Thymus (tissue), 14 donors: ENCODE data around the gene AACS. TPM values are rescaled to one million over a fixed set of nuclear protein-coding genes. Genes with fewer than 3 reads are reported as not detected.

ENCODE experiments used
- DNase-seq, 9 donors: peaks; one replicate each; pipeline ENCODE4 v3.0.0-alpha.2; 2013; ENCODE audit warnings: low spot score in 9 of 9, low read depth in 6 of 9, missing footprints in 1 of 9
- H3K27ac ChIP-seq, 2 donors: one replicate each; pipeline ENCODE4 v1.5.1; 2013; ENCODE audit warnings: control low read depth in 1 of 2, low read depth in 1 of 2, low read length in 1 of 2, mild to moderate bottlenecking in 1 of 2, moderate library complexity in 1 of 2
- H3K27me3 ChIP-seq, 2 donors: one replicate each; pipeline ENCODE4 v1.5.1; 2013; ENCODE audit warnings: low read length in 1 of 2; ENCODE audit not compliant: control insufficient read depth in 2 of 2, insufficient read depth in 1 of 2
- H3K36me3 ChIP-seq, 2 donors: one replicate each; pipeline ENCODE4 v1.5.1; 2013; ENCODE audit warnings: low read length in 1 of 2, mild to moderate bottlenecking in 1 of 2, moderate library complexity in 1 of 2; ENCODE audit not compliant: control insufficient read depth in 2 of 2, insufficient read depth in 2 of 2
- H3K4me1 ChIP-seq, 2 donors: one replicate each; pipeline ENCODE4 v1.5.1; 2013; ENCODE audit warnings: low read length in 2 of 2; ENCODE audit not compliant: control insufficient read depth in 2 of 2, insufficient read depth in 2 of 2
- H3K4me3 ChIP-seq, 2 donors: one replicate each; pipeline ENCODE4 v1.5.1; 2013; ENCODE audit warnings: low read length in 2 of 2, control low read depth in 1 of 2, mild to moderate bottlenecking in 1 of 2
- H3K9me3 ChIP-seq, 2 donors: one replicate each; pipeline ENCODE4 v1.5.1; 2013; ENCODE audit warnings: low read length in 1 of 2, mild to moderate bottlenecking in 1 of 2; ENCODE audit not compliant: control insufficient read depth in 2 of 2, insufficient read depth in 1 of 2
- WGBS: extraction: QIAGEN DNeasy Blood & Tissue Kit; methylation state at CpG from one replicate; pipeline ENCODE4 v1.1.7; 2013; 5-methylcytosine and 5-hydroxymethylcytosine counted together
- long read RNA-seq, 10 donors: transcript quantifications; one replicate each; lab custom pipeline, GENCODE V29; 2026
- polyA plus RNA-seq: library from polyadenylated mRNA; stranded (reverse); fragments of 200-250 nt; gene quantifications from one replicate; pipeline ENCODE4 v1.2.3, GENCODE V29; 2013
- total RNA-seq: library from RNA; stranded (reverse); fragments of 120-200 nt; gene quantifications from one replicate; pipeline ENCODE4 v1.2.4, GENCODE V29; 2013
- donor health status: healthy.

Gene AACS, protein sequence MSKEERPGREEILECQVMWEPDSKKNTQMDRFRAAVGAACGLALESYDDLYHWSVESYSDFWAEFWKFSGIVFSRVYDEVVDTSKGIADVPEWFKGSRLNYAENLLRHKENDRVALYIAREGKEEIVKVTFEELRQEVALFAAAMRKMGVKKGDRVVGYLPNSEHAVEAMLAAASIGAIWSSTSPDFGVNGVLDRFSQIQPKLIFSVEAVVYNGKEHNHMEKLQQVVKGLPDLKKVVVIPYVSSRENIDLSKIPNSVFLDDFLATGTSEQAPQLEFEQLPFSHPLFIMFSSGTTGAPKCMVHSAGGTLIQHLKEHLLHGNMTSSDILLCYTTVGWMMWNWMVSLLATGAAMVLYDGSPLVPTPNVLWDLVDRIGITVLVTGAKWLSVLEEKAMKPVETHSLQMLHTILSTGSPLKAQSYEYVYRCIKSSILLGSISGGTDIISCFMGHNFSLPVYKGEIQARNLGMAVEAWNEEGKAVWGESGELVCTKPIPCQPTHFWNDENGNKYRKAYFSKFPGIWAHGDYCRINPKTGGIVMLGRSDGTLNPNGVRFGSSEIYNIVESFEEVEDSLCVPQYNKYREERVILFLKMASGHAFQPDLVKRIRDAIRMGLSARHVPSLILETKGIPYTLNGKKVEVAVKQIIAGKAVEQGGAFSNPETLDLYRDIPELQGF
- 10.2 TPM for total RNA-seq
- polyA plus RNA-seq = 17.0 TPM
- long read RNA-seq, donor 1 = 0 reads
- long read RNA-seq, donor 2 = 0 reads
- long read RNA-seq, donor 3, transcript AACS-201 (18 exons, 3,316 nt) = major isoform, 5 of 5 reads
- long read RNA-seq, donor 3, partial matches to known transcripts = 0 of 5 reads
- long read RNA-seq, donor 3, other reads (novel, unspliced or antisense) = 0 of 5 reads
- long read RNA-seq, donor 4, partial matches to known transcripts = 0 of 3 reads
- long read RNA-seq, donor 4, other reads (novel, unspliced or antisense) = 0 of 3 reads
- long read RNA-seq, donor 5, transcript AACS-201 (18 exons, 3,316 nt) = major isoform, 6 of 6 reads
- long read RNA-seq, donor 5, partial matches to known transcripts = 0 of 6 reads
- long read RNA-seq, donor 5, other reads (novel, unspliced or antisense) = 0 of 6 reads
- long read RNA-seq, donor 6, partial matches to known transcripts = 0 of 3 reads
- long read RNA-seq, donor 6, other reads (novel, unspliced or antisense) = 0 of 3 reads
- long read RNA-seq, donor 7 = 0 reads
- long read RNA-seq, donor 8, partial matches to known transcripts = 0 of 2 reads
- long read RNA-seq, donor 8, other reads (novel, unspliced or antisense) = 0 of 2 reads
- long read RNA-seq, donor 9, partial matches to known transcripts = 0 of 1 reads
- long read RNA-seq, donor 9, other reads (novel, unspliced or antisense) = 0 of 1 reads
- long read RNA-seq, donor 10, partial matches to known transcripts = 0 of 1 reads
- long read RNA-seq, donor 10, other reads (novel, unspliced or antisense) = 0 of 1 reads

DNA sequence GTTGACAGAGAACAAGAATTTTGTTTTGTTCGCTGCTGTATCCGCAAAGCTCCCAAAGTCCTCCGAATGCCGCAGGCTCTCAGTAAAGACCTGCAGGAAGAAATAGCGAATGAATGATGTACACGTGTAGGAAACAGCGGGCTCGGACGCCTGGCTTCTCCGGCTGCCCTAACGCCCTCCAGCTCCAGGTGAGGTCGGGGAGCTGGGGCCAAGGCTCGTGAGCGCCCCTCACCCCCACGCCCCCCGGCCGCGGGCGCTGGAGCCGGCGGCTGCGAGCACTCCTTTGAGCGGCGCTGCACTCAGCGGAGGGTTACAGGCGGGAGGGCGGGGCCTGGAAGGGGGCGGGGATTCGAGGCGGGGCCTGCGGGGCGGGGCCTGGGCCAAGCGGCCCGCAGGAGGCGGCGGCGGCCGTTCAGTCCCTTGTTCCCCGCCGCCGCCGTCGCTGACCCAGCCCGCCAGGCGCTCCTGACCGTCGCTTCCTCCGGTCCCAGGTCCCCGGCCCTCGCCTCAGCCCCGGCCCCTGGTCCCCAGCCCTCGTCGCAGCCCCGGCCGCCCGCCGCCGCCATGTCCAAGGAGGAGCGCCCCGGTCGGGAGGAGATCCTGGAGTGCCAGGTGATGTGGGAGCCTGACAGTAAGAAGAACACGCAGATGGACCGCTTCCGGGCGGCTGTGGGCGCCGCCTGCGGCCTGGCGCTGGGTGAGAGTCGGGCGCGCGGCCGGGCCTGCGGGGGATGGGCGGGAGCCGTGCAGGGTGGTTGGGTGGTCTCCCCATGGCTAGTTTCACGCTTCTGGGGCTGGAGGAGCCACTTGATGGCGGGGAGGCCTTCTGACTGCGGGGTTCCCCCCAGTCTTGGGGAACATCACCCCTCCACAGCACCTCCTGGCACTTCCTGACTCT, at the start of gene AACS:
Gene AACS (plus strand): TSS at position 415 of the 898 bp plus-strand sequence. CDS start 150 bp downstream, at position 565.
- Histone ChIP-seq H3K4me1 (peaks cover 7 to 11% of the 10 kb centered on the region in 2 donors), H3K36me3 (no peaks in the 10 kb centered on the region), H3K27ac (peak within 1 kb of the TSS in 1 of 2 donors; percentile 81), H3K9me3 (peaks cover 0 to 4% of the 10 kb centered on the region in 2 donors), H3K4me3 (peak within 1 kb of the TSS; percentile 52 to 97), H3K27me3 (peaks cover 0 to 3% of the 10 kb centered on the region in 2 donors)
- peak in 8 of 9 donors; percentile 40 to 87 (median 72) for DNase-seq
- WGBS = under 1% methylated on average over 80 of the region's 80 CpGs

DNA sequence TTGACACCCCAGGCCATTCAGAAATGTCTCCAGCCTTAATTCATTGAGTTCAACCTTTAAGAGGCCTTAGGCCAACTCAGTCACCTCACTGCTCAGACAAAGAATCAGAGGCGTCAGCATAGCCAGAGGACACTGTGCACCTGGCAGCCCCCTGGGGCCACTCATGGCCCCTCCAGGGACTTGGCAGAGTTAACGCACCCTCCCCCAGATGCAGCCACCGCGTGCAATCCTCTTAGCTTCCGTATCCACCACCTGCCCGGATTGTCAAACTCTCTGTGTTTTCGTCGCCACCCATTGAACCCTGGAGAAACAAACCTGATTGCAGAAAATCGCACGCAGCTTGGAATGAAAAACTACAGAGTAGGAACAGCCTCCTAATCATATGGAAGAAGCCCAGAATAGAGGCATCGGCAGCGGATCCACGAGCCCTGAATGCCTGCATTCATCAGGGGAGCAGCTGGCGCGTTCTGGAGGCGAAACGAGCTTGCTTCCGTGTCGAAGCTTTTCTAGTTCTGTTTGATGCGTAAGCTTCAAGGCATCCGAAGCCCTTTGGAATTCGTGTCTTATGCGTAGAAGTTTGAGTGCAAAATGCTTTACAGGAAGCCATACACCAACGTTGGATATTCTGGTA, 49.4 kb upstream of the AACS start:
- WGBS = 98% methylated on average over 24 of the region's 24 CpGs
- H3K36me3 ChIP-seq = peaks cover 39 to 47% of the 10 kb centered on the region in 2 donors
- DNase-seq = no peak

DNA sequence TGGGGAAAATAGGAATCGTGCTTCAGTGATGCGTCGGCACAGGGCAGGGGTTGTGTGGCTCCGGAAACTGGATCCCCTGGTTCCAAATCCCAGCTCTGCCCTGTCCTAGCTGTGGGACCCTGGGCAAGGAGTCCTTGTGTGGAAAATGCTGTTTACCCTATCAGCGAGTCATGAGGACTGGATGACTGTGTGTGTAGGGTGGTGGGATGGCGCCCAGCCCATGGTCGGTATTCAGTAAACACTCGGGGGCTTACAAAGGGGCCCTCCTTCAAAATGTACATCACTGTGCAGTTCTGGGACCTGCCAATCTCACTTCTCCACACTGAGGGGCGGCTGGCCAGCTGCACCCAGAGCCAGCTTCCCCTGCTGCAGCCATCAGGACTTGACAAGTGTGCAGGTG, 47.4 kb upstream of the AACS start:
- WGBS = 98% methylated on average over 9 of the region's 9 CpGs
- no peaks in the 10 kb centered on the region for H3K9me3 ChIP-seq
- no peak for DNase-seq
- H3K4me3 ChIP-seq = no peak overlapping the region
- peaks cover 25 to 46% of the 10 kb centered on the region in 2 donors for H3K36me3 ChIP-seq
- H3K27me3 ChIP-seq = no peaks in the 10 kb centered on the region
- no peaks in the 10 kb centered on the region for H3K4me1 ChIP-seq
- no peak overlapping the region for H3K27ac ChIP-seq

More for the DNA sequence above, 49.4 kb upstream of the AACS start:
- Histone ChIP-seq H3K27me3 (no peaks in the 10 kb centered on the region), H3K4me1 (no peaks in the 10 kb centered on the region), H3K9me3 (no peaks in the 10 kb centered on the region), H3K27ac (no peak overlapping the region), H3K4me3 (no peak overlapping the region)

DNA sequence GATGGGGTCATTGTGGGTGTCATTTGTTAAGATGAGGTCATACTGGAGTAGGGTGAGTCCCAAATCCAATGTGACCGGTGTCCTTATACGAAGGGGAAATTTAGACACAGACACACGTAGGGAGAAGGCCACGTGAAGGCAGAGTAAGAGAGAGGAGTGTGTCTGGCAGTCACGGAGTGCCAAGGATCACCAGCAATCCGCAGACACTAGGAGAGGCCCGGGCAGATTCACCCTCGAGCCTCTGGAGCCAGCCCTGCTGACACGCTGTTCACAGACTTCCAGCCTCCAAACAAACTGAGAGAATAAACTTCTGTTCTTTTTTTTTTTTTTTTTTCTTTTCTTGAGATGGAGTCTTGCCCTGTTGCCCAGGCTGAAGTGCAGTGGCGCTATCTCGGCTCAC, 46.9 kb upstream of the AACS start:
- no peaks in the 10 kb centered on the region for H3K4me1 ChIP-seq
- no peak overlapping the region for H3K27ac ChIP-seq
- no peaks in the 10 kb centered on the region for H3K9me3 ChIP-seq
- no peak overlapping the region for H3K4me3 ChIP-seq
- H3K27me3 ChIP-seq = no peaks in the 10 kb centered on the region
- no peak for DNase-seq
- peaks cover 21 to 44% of the 10 kb centered on the region in 2 donors for H3K36me3 ChIP-seq
- 98% methylated on average over 11 of the region's 11 CpGs for WGBS

DNA sequence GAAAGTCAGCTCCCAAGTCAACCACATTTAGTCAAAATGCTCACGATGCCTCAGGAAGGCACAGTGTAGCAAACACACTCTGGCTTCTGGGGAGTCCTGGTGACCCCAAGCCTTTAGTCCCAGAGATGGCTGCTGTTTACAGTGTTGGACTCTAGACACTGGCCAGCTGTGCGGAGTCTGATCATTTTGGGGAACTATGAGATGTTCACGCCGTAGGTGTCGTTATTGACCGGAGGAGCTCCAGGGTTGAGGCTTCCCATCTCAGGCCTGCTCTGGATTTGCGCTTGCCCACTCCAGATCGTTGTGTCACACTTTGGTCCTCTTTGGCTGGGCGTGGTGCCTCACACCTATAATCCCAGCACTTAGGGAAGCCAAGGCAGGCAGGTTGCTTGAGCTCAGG, 44.1 kb upstream of the AACS start:
- WGBS = 98% methylated on average over 9 of the region's 9 CpGs

DNA sequence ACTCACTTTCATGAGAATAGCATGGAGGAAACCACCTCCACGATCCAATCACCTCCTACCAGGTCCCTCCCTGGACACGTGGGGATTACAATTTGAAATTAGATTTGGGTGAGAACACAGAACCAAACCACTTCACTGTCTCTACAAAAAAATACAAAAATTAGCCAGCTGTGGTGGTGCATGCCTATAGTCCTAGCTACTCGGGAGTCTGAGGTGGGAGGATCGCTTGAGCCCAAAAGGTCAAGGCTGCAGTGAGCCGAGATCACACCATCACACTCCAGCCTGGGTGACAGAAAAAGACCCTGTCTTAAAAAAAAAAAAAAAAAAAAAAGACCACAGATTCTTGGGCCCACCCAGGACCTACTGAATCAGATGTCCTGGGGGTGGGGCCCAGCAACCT, 43.5 kb upstream of the AACS start:
- DNase-seq = no peak
- peaks cover 11 to 31% of the 10 kb centered on the region in 2 donors for H3K36me3 ChIP-seq
- WGBS = 79% methylated on average over 5 of the region's 5 CpGs
- no peaks in the 10 kb centered on the region for H3K4me1 ChIP-seq
- H3K9me3 ChIP-seq = no peaks in the 10 kb centered on the region
- no peaks in the 10 kb centered on the region for H3K27me3 ChIP-seq
- no peak overlapping the region for H3K4me3 ChIP-seq
- H3K27ac ChIP-seq = no peak overlapping the region

More for the DNA sequence above, 44.1 kb upstream of the AACS start:
- no peaks in the 10 kb centered on the region for H3K27me3 ChIP-seq
- H3K27ac ChIP-seq = no peak overlapping the region
- no peak for DNase-seq
- no peak overlapping the region for H3K4me3 ChIP-seq
- H3K4me1 ChIP-seq = no peaks in the 10 kb centered on the region
- H3K9me3 ChIP-seq = no peaks in the 10 kb centered on the region
- peaks cover 12 to 31% of the 10 kb centered on the region in 2 donors for H3K36me3 ChIP-seq

DNA sequence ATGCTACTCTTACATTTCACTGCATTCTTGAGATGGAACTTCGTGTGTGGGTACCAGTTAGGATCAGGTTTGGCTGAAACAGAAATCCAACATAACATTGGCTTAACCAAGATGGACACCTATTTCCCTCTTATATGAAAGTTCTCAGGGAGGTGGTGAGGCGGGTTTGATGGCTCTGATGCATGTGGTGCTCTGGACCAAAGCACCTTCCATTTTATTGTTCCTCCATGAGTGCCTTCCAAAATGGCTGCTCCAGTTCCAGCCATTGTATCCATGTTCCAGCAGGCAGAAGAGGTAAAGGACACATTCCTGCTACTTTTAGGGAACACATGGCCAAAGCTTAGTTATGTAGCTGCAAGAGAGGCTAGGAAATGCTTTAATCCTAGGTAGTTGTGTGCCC, 42.2 kb upstream of the AACS start:
- 98% methylated on average over 2 of the region's 2 CpGs for WGBS
- DNase-seq = no peak
- Histone ChIP-seq H3K36me3 (peaks cover 7 to 25% of the 10 kb centered on the region in 2 donors), H3K4me1 (no peaks in the 10 kb centered on the region), H3K4me3 (no peak overlapping the region), H3K27ac (no peak overlapping the region), H3K9me3 (no peaks in the 10 kb centered on the region), H3K27me3 (no peaks in the 10 kb centered on the region)
